ENCODE results near the gene SEMA6C. TPM values are rescaled to one million over a fixed set of nuclear protein-coding genes. Genes with fewer than 3 reads are reported as not detected.
A peak's percentile ranks its signal among the peaks of the same experiment; 100 is the strongest.
"Not testable (repeated sequence)": the region's sequence is repeated elsewhere in the genome, so short reads cannot be mapped to it uniquely, and the experiment has no call there.

Gene SEMA6C
- total RNA-seq, 1 donor from 2014 or later, result 3.1 TPM

- DNase-seq (ENCODE audit: low read depth in 2 of 2), result no peak
These were observed 14.0 kb downstream of the SEMA6C start for GRCh38 chr1:151132335-151133017.

- peak in 1 of 2 donors; percentile 29 for DNase-seq (ENCODE audit: low read depth in 2 of 2)
These were observed 14.6 kb downstream of the SEMA6C start for GRCh38 chr1:151131701-151132334.

GRCh38 chr1:151130987-151131586, 15.3 kb downstream of the SEMA6C start:
- peak; percentile 85 to 92 for DNase-seq (ENCODE audit: low read depth in 2 of 2)

GRCh38 chr1:151128800-151129199, 17.6 kb downstream of the SEMA6C start:
- DNase-seq (ENCODE audit: low read depth in 2 of 2), result no peak

- no peak for DNase-seq (ENCODE audit: low read depth in 2 of 2)
These were observed 21.5 kb downstream of the SEMA6C start for GRCh38 chr1:151124763-151125403.

GRCh38 chr1:151113877-151114276, 32.6 kb downstream of the SEMA6C start:
- no peak for DNase-seq (ENCODE audit: low read depth in 2 of 2)

GRCh38 chr1:151108331-151108730, 38.1 kb downstream of the SEMA6C start:
- DNase-seq (ENCODE audit: low read depth in 2 of 2), result no peak

GRCh38 chr1:151106894-151107293, 39.5 kb downstream of the SEMA6C start:
- DNase-seq (ENCODE audit: low read depth in 2 of 2), result peak; percentile 55 to 72

GRCh38 chr1:151104630-151105029, 41.8 kb downstream of the SEMA6C start:
- no peak for DNase-seq (ENCODE audit: low read depth in 2 of 2)

- DNase-seq (ENCODE audit: low read depth in 2 of 2), result no peak
These were observed 48.3 kb downstream of the SEMA6C start for GRCh38 chr1:151098126-151098525.

- not testable (repeated sequence) for DNase-seq (ENCODE audit: low read depth in 2 of 2)
These were observed 49.0 kb downstream of the SEMA6C start for GRCh38 chr1:151097426-151097825.

- DNase-seq (ENCODE audit: low read depth in 2 of 2), result no peak
These were observed 60.4 kb downstream of the SEMA6C start for GRCh38 chr1:151085953-151086559.

Other genes starting within 250 kb of the SEMA6C start
- gene SETDB1, start 220.3 kb downstream of the SEMA6C start, total RNA-seq, result 25.9 and 32.9 TPM in 2 replicates
- gene CERS2, start 171.8 kb downstream of the SEMA6C start, total RNA-seq, result 64.7 and 92.7 TPM in 2 replicates
- not detected in 2 replicates for gene ANXA9, start 164.3 kb downstream of the SEMA6C start, total RNA-seq
- gene MINDY1, start 139.7 kb downstream of the SEMA6C start, total RNA-seq, result 9.0 and 9.5 TPM in 2 replicates
- 4.0 and 8.0 TPM in 2 replicates for gene PRUNE1, start 138.2 kb downstream of the SEMA6C start, total RNA-seq
- gene BNIPL, start 110.0 kb downstream of the SEMA6C start, total RNA-seq, result under 0.01 and 0.13 TPM in 2 replicates
- gene C1orf56, start 98.9 kb downstream of the SEMA6C start, total RNA-seq, result 1.0 and 1.1 TPM in 2 replicates
- gene CDC42SE1, start 87.0 kb downstream of the SEMA6C start, total RNA-seq, result 42.2 and 61.4 TPM in 2 replicates
- gene MLLT11, start 86.2 kb downstream of the SEMA6C start, total RNA-seq, result 1.3 and 1.8 TPM in 2 replicates
- 5.6 and 6.4 TPM in 2 replicates for gene GABPB2, start 75.9 kb downstream of the SEMA6C start, total RNA-seq
- 0.13 TPM in 1 of 2 replicates, not detected in the other for gene TNFAIP8L2, start 10.0 kb upstream of the SEMA6C start, total RNA-seq
- gene LYSMD1, start 19.3 kb upstream of the SEMA6C start, total RNA-seq, result 3.2 and 3.5 TPM in 2 replicates
- gene SCNM1, start 19.5 kb upstream of the SEMA6C start, total RNA-seq, result 16.7 and 17.5 TPM in 2 replicates
- gene TMOD4, start 29.4 kb upstream of the SEMA6C start, total RNA-seq, result 0.25 TPM in 1 of 2 replicates, not detected in the other
- gene VPS72, start 43.6 kb upstream of the SEMA6C start, total RNA-seq, result 40.8 and 42.1 TPM in 2 replicates
- gene PIP5K1A, start 51.9 kb upstream of the SEMA6C start, total RNA-seq, result 32.6 and 44.3 TPM in 2 replicates
- gene PSMD4, start 108.1 kb upstream of the SEMA6C start, total RNA-seq, result 192 and 200 TPM in 2 replicates
- gene ZNF687, start 135.7 kb upstream of the SEMA6C start, total RNA-seq, result 5.8 and 9.7 TPM in 2 replicates
- 29.7 and 38.1 TPM in 2 replicates for gene PI4KB, start 180.8 kb upstream of the SEMA6C start, total RNA-seq
- 40.7 and 48.7 TPM in 2 replicates for gene RFX5, start 200.6 kb upstream of the SEMA6C start, total RNA-seq
- gene SELENBP1, start 226.1 kb upstream of the SEMA6C start, total RNA-seq, result 0.13 and 0.25 TPM in 2 replicates